Stimulated activated CD4-positive, alpha-beta T cell treated with anti-CD3 and anti-CD28 coated beads, Interleukin-12 subunit alpha, Interleukin-12 subunit beta, amount 100 ng/mL, for 48 hours (primary cell): Measurements from ENCODE around the gene PLCXD3.
"Not testable (repeated sequence)": the region's sequence is repeated elsewhere in the genome, so short reads cannot be mapped to it uniquely, and the experiment has no call there.

ENCODE experiments used
- DNase-seq, 3 donors: peaks; one replicate each; pipeline ENCODE4 v3.0.0-alpha.2; 2020; ENCODE audit warnings: low read depth in 2 of 3, low spot score in 1 of 3

The PLCXD3 gene

GRCh38 chr5:41493490-41494126, 16.8 kb downstream of the PLCXD3 start:
- DNase-seq = not testable (repeated sequence)

GRCh38 chr5:41485533-41485932, 24.9 kb downstream of the PLCXD3 start:
- no peak for DNase-seq

- DNase-seq = no peak
These were observed 27.7 kb downstream of the PLCXD3 start for GRCh38 chr5:41482715-41483114.

GRCh38 chr5:41482173-41482572, 28.2 kb downstream of the PLCXD3 start:
- DNase-seq = no peak

GRCh38 chr5:41471571-41472208, 38.7 kb downstream of the PLCXD3 start:
- DNase-seq = not testable (repeated sequence)

GRCh38 chr5:41465493-41466171, 44.8 kb downstream of the PLCXD3 start:
- no peak for DNase-seq

GRCh38 chr5:41459557-41459956, 50.8 kb downstream of the PLCXD3 start:
- DNase-seq = no peak

GRCh38 chr5:41457094-41457493, 53.3 kb downstream of the PLCXD3 start:
- DNase-seq = no peak

GRCh38 chr5:41452506-41452905, 57.9 kb downstream of the PLCXD3 start:
- no peak for DNase-seq

- DNase-seq = no peak
These were observed 62.5 kb downstream of the PLCXD3 start for GRCh38 chr5:41447650-41448510.

GRCh38 chr5:41445937-41446563, 64.4 kb downstream of the PLCXD3 start:
- DNase-seq = no peak

GRCh38 chr5:41435276-41435675, 75.1 kb downstream of the PLCXD3 start:
- no peak for DNase-seq

GRCh38 chr5:41433552-41434181, 76.7 kb downstream of the PLCXD3 start:
- no peak for DNase-seq

- DNase-seq = no peak
These were observed 77.7 kb downstream of the PLCXD3 start for GRCh38 chr5:41432481-41433253.

GRCh38 chr5:41427505-41427904, 82.9 kb downstream of the PLCXD3 start:
- no peak for DNase-seq

GRCh38 chr5:41425736-41426135, 84.7 kb downstream of the PLCXD3 start:
- no peak for DNase-seq

GRCh38 chr5:41420492-41421067, 89.8 kb downstream of the PLCXD3 start:
- no peak for DNase-seq

- DNase-seq = no peak
These were observed 92.0 kb downstream of the PLCXD3 start for GRCh38 chr5:41418220-41419031.

- no peak for DNase-seq
These were observed 94.1 kb downstream of the PLCXD3 start for GRCh38 chr5:41416336-41416735.
